Spinal cord (tissue), 10 donors: ENCODE measurements around the gene KCP. TPM values are rescaled to one million over a fixed set of nuclear protein-coding genes. Genes with fewer than 3 reads are reported as not detected.

Experiments used
- DNase-seq, 6 donors: peaks; one replicate each; pipeline versions ENCODE4 v3.0.0 to v3.0.0-alpha.2; 2013 to 2015; ENCODE audit warnings: low spot score in 6 of 6, low read depth in 4 of 6
- H3K27ac ChIP-seq: one replicate; pipeline ENCODE4 v1.5.1; 2013; ENCODE audit warnings: low read depth, low read length, control low read depth
- H3K27me3 ChIP-seq: one replicate; pipeline ENCODE4 v1.6.1; 2013; ENCODE audit warnings: low read length; ENCODE audit not compliant: control insufficient read depth, insufficient read depth
- H3K36me3 ChIP-seq: one replicate; pipeline ENCODE4 v1.6.1; 2013; ENCODE audit warnings: low read length; ENCODE audit not compliant: control insufficient read depth, insufficient read depth
- H3K4me1 ChIP-seq: one replicate; pipeline ENCODE4 v1.6.1; 2013; ENCODE audit warnings: low read length; ENCODE audit not compliant: control insufficient read depth, insufficient read depth
- H3K4me3 ChIP-seq: one replicate; pipeline ENCODE4 v1.5.1; 2013; ENCODE audit warnings: low read depth, low read length, control low read depth
- H3K9me3 ChIP-seq: one replicate; pipeline ENCODE4 v1.6.1; 2013; ENCODE audit warnings: low read length; ENCODE audit not compliant: control insufficient read depth, insufficient read depth
- WGBS: methylation state at CpG from one replicate; pipeline ENCODE4 v1.1.5; 2013; ENCODE audit warnings: missing lambda C conversion rate; ENCODE audit not compliant: insufficient coverage; 5-methylcytosine and 5-hydroxymethylcytosine counted together
- polyA plus RNA-seq, 2 donors: library from polyadenylated mRNA; unstranded; fragments of 120-200 nt; gene quantifications; one replicate each; pipeline ENCODE4 v1.2.1, GENCODE V29; 2013; ENCODE audit not compliant: insufficient read length in 2 of 2
- total RNA-seq, 2 donors: library from RNA; depleted of rRNA in 1 of 2; stranded (reverse); fragments of 120-200 nt in 1 of 2; fragments of >200 nt in 1 of 2; gene quantifications; one replicate each; pipeline versions ENCODE4 v1.2.3 to v1.2.4, GENCODE V29; 2013 to 2014
- donor health status: healthy.

Gene KCP
- total and polyA plus RNA-seq, 4 donors = 0.40 to 2.3 (median 1.6) TPM

GRCh38 chr7:128858380-128859231, 51.9 kb downstream of the KCP start:
- peak in 1 of 6 donors; percentile 12 for DNase-seq
- Histone ChIP-seq H3K4me1 (peaks cover 21% of the 10 kb centered on the region), H3K4me3 (no peak overlapping the region), H3K36me3 (peaks cover 57% of the 10 kb centered on the region), H3K27me3 (no peaks in the 10 kb centered on the region), H3K9me3 (no peaks in the 10 kb centered on the region), H3K27ac (peak overlapping the region; percentile 15)
- WGBS = 61% methylated on average over 9 of the region's 18 CpGs

GRCh38 chr7:128856001-128856718, 54.3 kb downstream of the KCP start:
- 82% methylated on average over 7 of the region's 17 CpGs for WGBS
- no peaks in the 10 kb centered on the region for H3K9me3 ChIP-seq

GRCh38 chr7:128855559-128855958, 55.0 kb downstream of the KCP start:
- no peak overlapping the region for H3K4me3 ChIP-seq
- no peak overlapping the region for H3K27ac ChIP-seq
- 85% methylated on average over 3 of the region's 3 CpGs for WGBS
- peaks cover 12% of the 10 kb centered on the region for H3K4me1 ChIP-seq
- no peaks in the 10 kb centered on the region for H3K27me3 ChIP-seq
- DNase-seq = no peak
- no peaks in the 10 kb centered on the region for H3K9me3 ChIP-seq
- peaks cover 86% of the 10 kb centered on the region for H3K36me3 ChIP-seq

More at GRCh38 chr7:128856001-128856718, 54.3 kb downstream of the KCP start:
- Histone ChIP-seq H3K4me3 (no peak overlapping the region), H3K4me1 (peaks cover 12% of the 10 kb centered on the region), H3K27me3 (no peaks in the 10 kb centered on the region), H3K27ac (no peak overlapping the region), H3K36me3 (peaks cover 80% of the 10 kb centered on the region)
- DNase-seq = no peak

GRCh38 chr7:128854396-128854795, 56.1 kb downstream of the KCP start:
- no peak for DNase-seq
- H3K27ac ChIP-seq = no peak overlapping the region
- no peaks in the 10 kb centered on the region for H3K9me3 ChIP-seq
- H3K36me3 ChIP-seq = peaks cover 93% of the 10 kb centered on the region
- peaks cover 5% of the 10 kb centered on the region for H3K4me1 ChIP-seq
- 92% methylated on average over 21 of the region's 21 CpGs for WGBS
- no peaks in the 10 kb centered on the region for H3K27me3 ChIP-seq
- no peak overlapping the region for H3K4me3 ChIP-seq

- Histone ChIP-seq H3K27me3 (no peaks in the 10 kb centered on the region), H3K4me3 (no peak overlapping the region), H3K4me1 (no peaks in the 10 kb centered on the region), H3K36me3 (peaks cover 94% of the 10 kb centered on the region), H3K27ac (no peak overlapping the region), H3K9me3 (no peaks in the 10 kb centered on the region)
- DNase-seq = no peak
- WGBS = 94% methylated on average over 22 of the region's 23 CpGs
Measured at GRCh38 chr7:128853799-128854198, 56.7 kb downstream of the KCP start.

- H3K4me1 ChIP-seq = no peaks in the 10 kb centered on the region
- H3K9me3 ChIP-seq = no peaks in the 10 kb centered on the region
- H3K36me3 ChIP-seq = peaks cover 96% of the 10 kb centered on the region
- WGBS = 87% methylated on average over 28 of the region's 28 CpGs
- no peak overlapping the region for H3K4me3 ChIP-seq
- DNase-seq = no peak
- H3K27me3 ChIP-seq = no peaks in the 10 kb centered on the region
- no peak overlapping the region for H3K27ac ChIP-seq
Measured at GRCh38 chr7:128852537-128853254, 57.8 kb downstream of the KCP start.

GRCh38 chr7:128849804-128850490, 60.6 kb downstream of the KCP start:
- Histone ChIP-seq H3K27ac (no peak overlapping the region), H3K9me3 (no peaks in the 10 kb centered on the region), H3K4me1 (no peaks in the 10 kb centered on the region), H3K36me3 (peaks cover 97% of the 10 kb centered on the region), H3K4me3 (no peak overlapping the region), H3K27me3 (no peaks in the 10 kb centered on the region)
- 88% methylated on average over 18 of the region's 18 CpGs for WGBS
- DNase-seq = no peak

GRCh38 chr7:128849156-128849515, 61.4 kb downstream of the KCP start:
- 98% methylated on average over 8 of the region's 16 CpGs for WGBS
- no peaks in the 10 kb centered on the region for H3K27me3 ChIP-seq
- no peaks in the 10 kb centered on the region for H3K9me3 ChIP-seq
- H3K4me1 ChIP-seq = no peaks in the 10 kb centered on the region
- no peak for DNase-seq
- H3K4me3 ChIP-seq = no peak overlapping the region
- H3K36me3 ChIP-seq = peaks cover 97% of the 10 kb centered on the region
- H3K27ac ChIP-seq = no peak overlapping the region
